Brain pericyte (primary cell): ENCODE measurements around the gene SPRYD4.

Experiments
- DNase-seq: peaks from one replicate; pipeline ENCODE4 v3.0.0-alpha.2; 2012; ENCODE audit warnings: low read depth, low spot score

Gene SPRYD4

GRCh38 chr12:56521209-56521589 lies 52.8 kb downstream of the SPRYD4 start:
- DNase-seq = no peak

- peak; percentile 68 for DNase-seq
Measured at GRCh38 chr12:56521590-56522371, 53.4 kb downstream of the SPRYD4 start, which contains the start of gene RBMS2. TSS of gene RBMS2 (plus strand) at chr12:56521820. CDS start at chr12:56522024, 204 bp downstream.

GRCh38 chr12:56522411-56523193 lies 54.2 kb downstream of the SPRYD4 start:
- DNase-seq = no peak

DNA sequence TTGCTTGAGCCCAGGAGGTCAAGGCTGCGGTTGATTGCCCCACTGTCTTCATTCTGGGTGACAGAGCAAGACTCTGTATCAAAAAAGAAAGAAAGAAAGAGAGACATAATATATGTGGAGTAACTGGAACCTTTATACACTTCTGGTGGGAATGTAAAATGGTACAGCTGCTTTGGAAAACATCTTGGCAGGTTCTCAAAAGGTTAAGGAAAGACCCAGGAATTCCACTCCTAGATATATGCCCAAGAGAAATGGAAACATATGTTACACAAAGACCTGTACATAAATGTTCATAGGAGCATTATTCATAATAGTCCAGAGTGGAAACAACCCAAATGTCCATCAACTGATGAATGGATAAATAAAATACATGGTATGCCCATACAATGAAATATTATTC lies 60.5 kb downstream of the SPRYD4 start:
- DNase-seq = no peak
